Mammary epithelial cell (primary cell): ENCODE results near the gene GALNT13.

Experiments used
- CTCF ChIP-seq, 2 donors: IDR thresholded peaks in 1 of 2; conservative IDR thresholded peaks in 1 of 2; 2 replicates each; pipeline ENCODE4 v1.5.1; 2011 to 2012; ENCODE audit warnings: inconsistent platforms in 2 of 2, low read length in 2 of 2, mild to moderate bottlenecking in 2 of 2, control low read depth in 1 of 2, low read depth in 1 of 2; ENCODE audit not compliant: insufficient read depth in 1 of 2; ENCODE audit errors: extremely low read depth in 1 of 2
- EZH2 ChIP-seq: IDR thresholded peaks from 2 replicates; pipeline ENCODE4 v1.6.1; 2012; ENCODE audit warnings: low read length, inconsistent platforms, borderline replicate concordance

GRCh38 chr2:154049561-154049960 is 177.8 kb downstream of the GALNT13 start:
- TF ChIP-seq EZH2 (no peak), CTCF (conservative IDR thresholded peaks at IDR 0.05 in 1 of 2, IDR thresholded peaks at IDR 0.05 in 1 of 2; ENCODE audit: extremely low read depth in 1 of 2, insufficient read depth in 1 of 2, low read depth in 1 of 2, low read length in 2 of 2) (no peak)
